Prostate gland (tissue), 2 donors: ENCODE data around the gene CHIC2.

Source experiments
- POLR2A ChIP-seq: fragments of 450-650 bp; IDR thresholded peaks from one replicate; pipeline ENCODE4 v1.6.1; 2016; ENCODE audit warnings: antibody characterized with exemption, mild to moderate bottlenecking
- POLR2AphosphoS5 ChIP-seq: sonication (generic); formaldehyde crosslinking; IDR thresholded peaks from one replicate; pipeline ENCODE4 v1.6.1; 2017; ENCODE audit warnings: antibody characterized with exemption
- TF ChIP-seq, protein P1 (sequence below), 4 experiments: fragments of 200-600 bp in 2 of 4; fragments of 450-650 bp in 2 of 4; sonication (generic) in 2 of 4; IDR thresholded peaks; 1 replicate in 3 of 4; 2 replicates in 1 of 4; pipeline ENCODE4 v1.5.1; 2016 to 2019; ENCODE audit warnings: antibody characterized with exemption in 4 of 4, mild to moderate bottlenecking in 2 of 4, moderate library complexity in 2 of 4

DNA sequence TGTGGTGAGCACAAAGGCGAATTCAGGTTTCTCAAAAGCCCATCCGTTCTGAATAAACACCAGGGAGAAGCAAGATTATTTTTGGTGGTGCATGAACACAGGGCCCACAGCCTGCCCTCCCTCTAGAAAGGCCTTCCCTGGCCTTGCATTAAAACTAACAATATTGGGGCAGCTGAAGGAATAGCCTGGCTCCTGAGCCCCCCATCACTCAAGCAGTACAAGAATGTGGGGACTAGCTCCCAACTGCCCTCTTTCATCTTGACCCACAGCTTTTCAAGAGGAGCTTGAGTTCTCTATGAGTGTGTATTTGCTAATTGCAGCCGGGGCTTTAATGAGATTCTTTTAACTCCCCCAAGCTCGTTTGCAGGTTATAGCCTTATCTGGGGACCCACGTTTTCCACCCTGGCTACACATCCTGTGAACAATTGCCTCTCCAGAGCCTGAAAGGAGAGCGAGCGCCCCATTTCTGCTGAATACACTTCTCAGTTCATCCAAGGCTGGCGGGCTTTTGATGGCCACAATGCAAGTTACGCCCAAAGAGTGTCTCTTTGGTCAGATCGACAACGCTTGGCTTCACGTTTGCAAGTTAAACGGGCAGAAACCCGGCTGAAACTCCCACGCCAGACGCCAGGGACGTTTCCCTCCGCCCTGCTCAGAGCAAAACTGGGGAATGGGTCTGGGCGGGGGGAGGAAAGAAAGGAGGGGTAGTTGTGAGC, 30.9 kb upstream of the CHIC2 start:
- TF ChIP-seq, protein P1, sequence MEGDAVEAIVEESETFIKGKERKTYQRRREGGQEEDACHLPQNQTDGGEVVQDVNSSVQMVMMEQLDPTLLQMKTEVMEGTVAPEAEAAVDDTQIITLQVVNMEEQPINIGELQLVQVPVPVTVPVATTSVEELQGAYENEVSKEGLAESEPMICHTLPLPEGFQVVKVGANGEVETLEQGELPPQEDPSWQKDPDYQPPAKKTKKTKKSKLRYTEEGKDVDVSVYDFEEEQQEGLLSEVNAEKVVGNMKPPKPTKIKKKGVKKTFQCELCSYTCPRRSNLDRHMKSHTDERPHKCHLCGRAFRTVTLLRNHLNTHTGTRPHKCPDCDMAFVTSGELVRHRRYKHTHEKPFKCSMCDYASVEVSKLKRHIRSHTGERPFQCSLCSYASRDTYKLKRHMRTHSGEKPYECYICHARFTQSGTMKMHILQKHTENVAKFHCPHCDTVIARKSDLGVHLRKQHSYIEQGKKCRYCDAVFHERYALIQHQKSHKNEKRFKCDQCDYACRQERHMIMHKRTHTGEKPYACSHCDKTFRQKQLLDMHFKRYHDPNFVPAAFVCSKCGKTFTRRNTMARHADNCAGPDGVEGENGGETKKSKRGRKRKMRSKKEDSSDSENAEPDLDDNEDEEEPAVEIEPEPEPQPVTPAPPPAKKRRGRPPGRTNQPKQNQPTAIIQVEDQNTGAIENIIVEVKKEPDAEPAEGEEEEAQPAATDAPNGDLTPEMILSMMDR (IDR thresholded peaks at IDR 0.05), result no peak
- TF ChIP-seq POLR2AphosphoS5 (no peak), POLR2A (no peak)
